CD4-positive, alpha-beta T cell treated with Interleukin-17A for 1 hour (primary cell): ENCODE results near the gene PLK3.
"Not testable (repeated sequence)": the region's sequence is repeated elsewhere in the genome, so short reads cannot be mapped to it uniquely, and the experiment has no call there.

Source experiments
- DNase-seq: peaks from one replicate; pipeline ENCODE4 v3.0.0-alpha.2; 2020

Gene PLK3

DNA sequence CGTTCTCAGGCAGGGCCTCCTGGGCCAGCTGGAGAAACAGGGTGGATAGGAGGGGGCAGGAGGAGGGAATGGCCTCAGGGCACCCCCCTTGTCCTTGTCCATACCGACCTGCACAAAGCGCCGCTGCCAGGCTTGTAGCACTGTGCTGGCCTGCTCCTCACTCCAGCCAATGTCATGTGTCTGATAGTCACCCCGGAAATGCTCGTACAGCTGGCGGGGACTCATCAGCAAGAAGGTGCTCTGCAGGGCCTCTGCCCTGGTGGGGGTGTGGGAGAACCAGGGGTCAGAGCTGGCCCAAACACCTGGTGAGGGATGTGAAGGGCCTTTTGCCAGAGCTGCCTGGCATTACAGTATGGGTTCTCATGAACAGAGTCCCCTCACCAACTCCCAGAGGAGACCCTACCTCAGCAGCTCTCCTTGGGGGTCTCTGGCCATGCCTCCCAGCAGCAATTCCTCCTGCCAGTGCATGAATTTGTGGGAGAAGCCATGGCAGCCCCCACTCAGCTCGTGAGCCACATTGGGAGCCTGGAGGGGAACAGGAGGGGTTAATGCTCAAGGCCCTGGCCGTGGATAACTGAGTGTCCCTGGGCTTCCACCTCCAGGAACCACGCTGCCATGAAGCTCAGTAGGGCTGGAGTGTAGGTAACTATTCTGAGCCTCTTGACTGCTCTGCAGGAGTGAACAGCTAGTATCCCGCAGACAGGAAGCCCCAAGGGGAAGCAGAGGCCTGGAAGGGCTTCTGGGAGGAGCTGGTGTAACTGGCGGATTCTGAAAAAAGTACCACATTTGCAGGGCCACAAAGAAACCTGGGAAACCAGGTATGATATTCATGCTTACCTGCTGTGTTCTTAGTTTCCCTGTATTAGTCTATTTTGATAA is 29.6 kb downstream of the PLK3 start:
- no peak for DNase-seq

DNA sequence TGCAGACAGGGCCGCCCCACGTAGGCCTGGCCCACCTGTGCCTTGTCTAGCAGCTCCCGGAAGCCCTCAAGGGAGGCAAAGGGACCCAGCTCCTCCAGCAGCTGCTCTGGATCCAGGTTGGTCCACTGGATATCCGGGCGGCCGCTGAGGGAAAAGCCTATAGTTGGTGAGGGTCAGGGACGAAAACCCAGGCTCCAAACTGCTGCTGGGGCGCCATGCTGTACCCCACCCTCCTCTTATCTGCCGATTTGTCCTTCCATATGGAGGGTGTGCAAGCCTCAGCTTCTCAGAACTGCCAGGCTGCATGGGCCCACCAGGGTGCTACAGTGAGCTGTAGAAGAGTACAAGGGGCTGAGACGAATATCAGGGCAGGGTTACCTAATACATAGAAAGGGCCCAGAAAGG is 30.7 kb downstream of the PLK3 start:
- no peak for DNase-seq

DNA sequence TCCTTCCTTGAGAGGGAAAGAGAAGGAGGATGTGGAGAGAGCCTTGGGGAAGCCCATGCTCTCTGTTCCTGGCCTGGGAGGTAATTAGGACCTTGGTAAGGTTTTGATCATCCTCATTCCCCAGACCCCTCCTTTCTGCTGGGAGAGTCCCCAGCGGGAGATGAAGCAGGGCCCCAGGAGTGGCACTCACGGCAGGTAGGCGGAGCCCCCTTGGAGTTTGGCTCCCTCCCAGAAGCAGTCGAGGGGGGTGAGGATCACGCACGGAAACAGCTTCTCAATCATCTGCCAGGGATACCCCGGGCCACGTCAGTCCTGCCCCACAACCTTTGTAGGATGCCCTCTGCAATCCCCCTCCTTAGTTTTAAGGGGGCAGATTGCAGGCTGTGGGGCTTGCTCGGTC is 31.3 kb downstream of the PLK3 start:
- no peak for DNase-seq

DNA sequence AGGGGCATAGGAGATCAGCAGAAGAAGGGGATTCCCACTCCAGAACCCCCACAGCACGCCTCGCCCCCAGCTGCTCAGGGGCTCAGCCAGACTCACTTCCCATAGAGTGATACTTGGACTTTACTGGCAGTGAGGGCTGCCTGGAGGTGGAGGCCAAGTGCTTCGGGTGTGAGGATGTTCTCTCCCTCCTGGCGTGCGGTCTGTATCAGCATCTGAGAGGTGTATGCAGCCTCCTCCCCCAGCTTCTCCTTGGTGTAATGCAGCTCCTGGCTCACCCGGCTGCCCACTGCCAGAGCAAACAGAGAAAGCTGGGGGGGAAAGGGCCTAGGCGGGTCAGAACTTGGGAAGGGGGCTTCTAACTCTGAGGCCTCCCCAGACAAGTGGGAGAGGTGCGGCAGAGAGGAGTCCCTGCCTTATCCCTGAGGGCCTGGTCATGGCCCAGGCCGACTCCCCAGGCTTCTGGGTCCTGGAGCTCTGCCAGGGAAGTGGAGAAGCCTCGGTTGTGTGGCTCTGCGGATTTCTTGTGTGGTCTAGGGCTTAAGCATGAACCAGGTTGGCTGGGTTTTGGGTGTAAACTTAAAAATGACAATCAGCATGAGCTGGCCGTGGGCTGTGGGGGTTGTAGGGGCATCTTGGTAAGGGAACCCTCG is 32.0 kb downstream of the PLK3 start:
- no peak for DNase-seq

DNA sequence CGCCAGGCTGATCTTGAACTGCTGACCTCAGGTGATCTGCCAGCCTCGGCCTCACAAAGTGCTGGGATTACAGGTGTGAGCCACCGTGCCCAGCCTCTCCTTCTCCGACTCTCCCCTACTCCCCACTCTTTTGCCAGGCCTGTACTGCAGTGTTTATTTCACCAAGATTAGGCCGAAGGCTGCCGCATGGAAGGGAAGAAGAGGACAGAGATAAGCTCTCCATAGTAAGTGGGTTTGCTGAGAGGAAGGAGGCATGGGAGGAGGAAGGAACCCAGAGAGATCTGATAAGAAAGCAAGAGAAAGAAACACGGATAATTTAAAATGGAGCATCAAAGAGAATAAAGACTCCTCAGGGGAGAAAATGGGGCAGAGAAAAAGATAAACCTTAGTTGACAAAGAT is 34.2 kb downstream of the PLK3 start:
- DNase-seq: no peak

DNA sequence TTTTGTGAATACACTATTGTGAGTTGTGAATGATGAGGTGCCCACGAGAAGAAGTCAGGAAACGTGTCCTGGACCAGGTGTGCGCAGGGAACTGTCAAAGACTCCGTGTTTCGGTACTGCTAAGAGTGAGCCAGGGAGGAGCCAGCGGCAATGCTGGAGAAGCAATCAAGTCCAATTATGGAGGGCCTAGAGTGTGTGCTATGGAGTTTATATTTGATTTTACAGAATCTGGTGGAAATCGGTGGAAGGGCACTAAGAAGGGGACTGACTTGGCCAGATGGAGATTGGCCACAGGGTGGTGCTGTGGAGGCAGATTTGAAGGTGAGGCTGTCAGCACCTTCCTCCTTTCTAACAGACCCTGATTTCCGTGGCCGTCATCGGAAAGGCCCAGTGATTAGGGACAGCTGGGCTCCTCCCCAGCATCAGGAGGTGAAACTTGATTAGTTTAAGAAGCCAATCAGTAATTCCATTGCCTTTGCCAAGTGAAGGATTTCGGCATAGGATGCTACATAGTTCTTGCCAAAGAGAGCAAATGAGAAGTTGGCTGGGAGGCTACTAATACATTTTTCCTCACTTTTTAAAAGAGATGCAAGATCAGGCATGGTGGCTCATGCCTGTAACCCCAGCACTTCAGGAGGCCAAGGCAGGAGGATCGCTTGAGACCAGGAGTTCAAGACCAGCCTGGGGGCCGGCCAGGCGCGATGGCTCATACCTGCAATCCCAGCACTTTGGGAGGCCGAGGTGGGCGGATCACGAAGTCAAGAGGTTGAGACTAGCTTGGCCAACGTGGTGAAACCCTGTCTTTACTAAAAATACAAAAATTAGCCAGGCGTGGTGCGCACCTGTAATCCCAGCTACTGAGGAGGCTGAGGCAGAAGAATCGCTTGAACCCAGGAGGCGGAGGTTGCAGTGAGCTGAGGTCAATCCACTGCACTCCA is 35.8 kb downstream of the PLK3 start:
- DNase-seq: peak; percentile 87

DNA sequence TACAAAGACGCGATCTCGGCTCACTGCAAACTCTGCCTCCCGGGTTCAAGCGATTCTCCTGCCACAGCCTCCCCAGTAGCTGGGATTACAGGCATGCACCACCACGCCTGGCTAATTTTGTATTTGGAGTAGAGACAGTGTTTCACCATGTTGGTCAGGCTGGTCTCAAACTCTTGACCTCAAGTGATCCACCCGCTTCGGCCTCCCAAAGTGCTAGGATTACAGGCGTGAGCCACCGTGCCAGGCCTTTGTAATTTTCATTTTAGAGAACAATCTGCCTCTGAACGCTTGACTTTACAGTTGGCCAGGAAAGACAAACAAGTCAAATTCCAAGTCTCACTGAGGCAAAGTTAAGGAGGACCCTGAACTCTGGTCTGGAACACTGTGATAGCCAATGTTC is 38.1 kb downstream of the PLK3 start:
- not testable (repeated sequence) for DNase-seq

DNA sequence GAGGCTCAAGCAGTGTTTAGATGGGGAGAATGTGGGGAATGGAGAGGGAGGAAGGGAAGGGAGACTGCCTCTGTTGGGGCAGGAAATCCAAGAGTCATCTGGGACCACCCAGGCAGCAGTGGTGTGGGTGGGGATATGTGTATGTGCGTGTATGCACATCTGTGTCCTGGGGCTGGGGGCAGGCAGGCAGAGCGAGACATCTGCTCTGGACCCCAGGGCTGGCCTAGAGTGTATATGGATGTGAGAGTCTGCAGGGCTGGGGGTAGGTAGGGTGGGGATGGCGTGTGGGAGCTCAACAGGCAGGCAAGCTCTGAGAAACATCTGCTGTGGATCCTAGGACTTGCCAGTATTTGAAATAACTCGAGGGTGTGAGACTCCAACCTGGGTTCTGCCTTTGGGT is 39.4 kb downstream of the PLK3 start:
- no peak for DNase-seq

DNA sequence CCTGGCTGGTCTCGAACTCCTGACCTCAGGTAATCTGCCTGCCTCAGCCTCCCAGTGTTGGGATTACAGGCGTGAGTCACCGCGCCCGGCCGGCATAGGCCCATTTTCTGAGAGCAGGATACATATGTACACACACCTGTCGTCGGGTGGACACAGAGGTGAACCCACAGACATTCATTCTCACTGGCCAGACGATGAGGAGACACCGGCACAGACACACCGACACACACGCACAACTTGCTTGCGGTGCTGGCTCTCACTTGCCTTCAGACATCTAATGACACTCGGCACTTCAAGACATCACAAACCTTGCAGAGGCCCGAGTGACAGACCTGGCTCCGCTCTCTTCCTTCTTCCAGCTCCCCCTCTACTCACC is 42.3 kb downstream of the PLK3 start:
- DNase-seq: no peak

DNA sequence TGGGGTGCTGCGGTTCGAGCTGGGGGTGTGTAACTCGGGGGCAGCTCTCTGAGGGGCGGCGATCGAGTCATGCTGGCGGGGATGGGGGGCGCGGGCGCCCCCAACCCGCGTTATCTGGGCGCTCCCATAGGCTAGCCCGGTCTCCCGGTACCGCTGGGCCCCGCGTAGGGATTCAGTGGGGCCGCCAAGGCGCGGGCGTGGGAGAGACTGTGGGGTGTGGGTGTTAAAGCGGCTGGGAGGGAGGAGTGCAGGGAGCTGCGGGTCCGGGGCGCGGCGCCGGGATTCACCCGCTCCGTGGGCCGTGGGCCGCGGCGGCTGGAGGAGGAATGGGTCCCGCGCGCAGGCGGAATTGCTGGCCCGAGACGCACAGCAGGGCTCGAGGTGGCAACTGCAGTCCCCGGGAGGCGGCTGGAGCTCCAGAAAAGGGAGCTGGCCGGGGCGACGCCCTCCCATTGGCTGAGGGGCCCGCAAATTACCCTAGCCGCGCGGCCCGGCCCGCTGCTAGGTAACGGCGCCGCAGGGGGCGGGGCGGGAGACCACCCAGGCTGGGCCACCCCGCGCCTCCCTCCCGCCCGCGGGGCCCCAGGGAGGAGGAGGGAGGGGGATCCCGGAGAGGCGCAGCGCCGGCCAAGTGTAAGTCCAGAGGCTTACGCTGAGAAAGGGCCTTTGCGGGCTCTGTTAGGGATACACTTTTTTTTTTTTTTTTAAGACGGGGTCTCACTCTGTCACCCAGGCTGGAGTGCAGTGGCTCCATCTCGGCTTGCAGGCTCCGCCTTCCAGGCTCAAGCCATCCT is 42.9 kb downstream of the PLK3 start, which contains the start of gene PTCH2:
Gene PTCH2, minus strand, starts transcription at position 392 of the 794 bp plus-strand sequence. Its CDS starts 321 bp downstream, at position 71.
- DNase-seq: peak; percentile 23

DNA sequence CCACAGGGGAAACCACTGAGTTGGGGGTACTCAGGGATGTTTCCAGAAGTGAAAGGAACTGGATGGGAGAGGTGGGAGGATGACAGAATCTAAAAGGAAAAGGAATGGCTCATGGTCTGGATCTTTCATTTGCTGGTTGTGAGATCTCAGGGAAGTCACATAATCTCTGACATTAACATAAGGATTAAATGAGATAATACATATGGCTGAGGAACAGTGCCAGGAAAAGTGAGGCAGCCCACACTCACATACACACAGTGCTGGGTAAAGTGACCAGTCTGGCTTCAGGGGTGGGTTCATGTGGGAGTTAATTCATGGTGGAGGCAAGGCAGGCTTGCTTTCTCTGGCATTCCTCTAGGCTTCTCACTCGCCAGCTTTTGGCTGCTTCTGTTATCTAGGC is 46.8 kb downstream of the PLK3 start:
- no peak for DNase-seq

DNA sequence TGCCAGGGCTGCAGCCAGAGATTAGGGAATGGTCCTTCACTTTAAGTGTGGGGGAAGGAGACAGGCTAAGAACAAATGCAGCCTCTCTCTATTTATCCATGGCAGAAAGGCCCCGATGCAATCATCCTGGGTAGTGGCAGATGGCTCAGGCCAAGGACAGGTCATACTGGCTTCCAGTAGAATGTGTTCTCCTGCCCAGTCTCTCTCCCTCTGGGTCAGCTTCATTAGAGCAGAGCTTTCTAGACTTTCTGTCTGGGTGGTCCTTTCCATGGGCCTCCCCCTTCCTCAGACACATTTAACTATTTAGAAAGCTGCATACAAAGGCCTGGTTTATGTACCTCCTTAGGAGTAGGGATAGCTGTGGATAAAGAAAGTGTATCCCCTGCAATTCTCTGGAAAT is 47.7 kb downstream of the PLK3 start:
- no peak for DNase-seq

DNA sequence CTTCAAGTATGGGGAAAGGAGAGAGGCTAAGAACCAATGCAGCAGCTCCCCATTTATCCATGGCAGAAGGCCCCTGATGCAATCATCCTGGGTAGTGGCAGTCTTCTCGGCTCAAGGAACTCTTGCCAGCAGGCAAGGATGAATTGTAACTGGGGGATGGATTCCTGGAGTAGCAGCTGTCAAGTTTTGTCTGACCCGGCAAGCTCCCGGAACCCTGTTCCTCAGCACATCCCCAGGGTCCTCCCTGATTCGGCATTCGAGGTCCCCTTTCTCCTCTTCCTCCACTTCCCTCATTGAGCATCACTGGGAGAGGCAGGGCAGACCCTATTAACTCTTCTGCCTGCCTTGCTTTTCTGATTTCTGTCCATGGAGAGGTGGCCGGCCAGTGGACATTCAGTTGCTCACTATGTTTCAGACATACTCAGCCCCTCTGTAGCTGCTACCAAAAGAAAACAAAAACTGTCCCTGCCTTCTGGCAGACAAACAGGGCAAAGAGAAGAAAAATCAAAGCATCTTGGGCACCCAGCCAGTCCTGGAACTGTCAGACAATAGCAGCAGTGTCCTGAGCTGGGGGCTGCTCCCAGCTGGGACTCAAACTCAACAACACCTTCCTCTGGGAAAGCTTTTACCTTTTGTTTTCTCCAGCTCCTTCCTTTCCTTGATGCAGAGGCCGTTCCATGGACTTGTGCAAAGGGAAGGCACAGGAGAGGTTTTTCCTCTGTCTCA is 48.4 kb downstream of the PLK3 start:
- DNase-seq: no peak

DNA sequence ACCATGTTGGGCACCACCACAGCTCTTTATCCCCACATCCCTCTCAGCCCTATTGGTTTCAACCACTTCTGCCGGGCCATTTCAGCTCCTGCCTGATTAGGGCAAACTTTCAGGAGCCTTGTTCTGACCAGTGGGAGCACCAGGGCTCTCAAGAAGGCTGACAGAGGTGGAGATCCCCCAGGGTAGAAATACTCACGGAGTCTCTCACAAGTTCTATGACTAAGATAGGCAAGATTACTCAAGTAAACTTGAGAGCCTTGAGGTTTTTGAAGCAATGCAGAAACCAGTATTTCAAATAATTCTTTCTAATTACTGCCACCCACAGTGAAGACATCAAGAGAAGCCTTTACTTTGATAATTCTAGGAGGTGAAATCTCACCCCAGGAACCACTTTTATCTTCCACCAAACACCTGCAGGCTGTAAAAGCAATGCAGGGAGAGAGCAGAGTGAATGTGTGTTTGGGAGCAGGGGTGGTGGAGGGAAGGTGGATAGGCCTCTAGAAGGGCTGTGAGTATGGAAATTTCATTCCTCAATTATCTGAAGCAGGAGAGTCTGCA is 49.5 kb downstream of the PLK3 start:
- no peak for DNase-seq

DNA sequence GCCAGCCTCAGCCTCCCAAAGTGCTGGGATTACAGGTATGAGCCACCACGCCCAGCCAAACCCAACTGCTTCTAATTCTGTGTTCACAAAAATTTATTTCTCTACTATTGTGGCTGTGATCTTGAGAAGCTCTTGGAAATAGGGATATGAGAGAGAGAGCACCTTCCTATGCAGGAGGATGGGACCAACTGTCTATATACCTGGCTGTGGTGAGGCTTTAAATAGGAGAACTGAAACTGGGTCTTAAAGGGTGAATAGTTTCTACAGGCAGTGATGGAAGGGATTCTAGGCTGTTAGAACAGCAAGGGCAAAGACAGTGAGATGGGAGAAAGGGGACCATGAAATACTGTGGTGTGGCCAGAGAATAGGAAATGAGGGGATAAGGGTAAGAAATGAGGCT is 51.1 kb downstream of the PLK3 start:
- DNase-seq: no peak

DNA sequence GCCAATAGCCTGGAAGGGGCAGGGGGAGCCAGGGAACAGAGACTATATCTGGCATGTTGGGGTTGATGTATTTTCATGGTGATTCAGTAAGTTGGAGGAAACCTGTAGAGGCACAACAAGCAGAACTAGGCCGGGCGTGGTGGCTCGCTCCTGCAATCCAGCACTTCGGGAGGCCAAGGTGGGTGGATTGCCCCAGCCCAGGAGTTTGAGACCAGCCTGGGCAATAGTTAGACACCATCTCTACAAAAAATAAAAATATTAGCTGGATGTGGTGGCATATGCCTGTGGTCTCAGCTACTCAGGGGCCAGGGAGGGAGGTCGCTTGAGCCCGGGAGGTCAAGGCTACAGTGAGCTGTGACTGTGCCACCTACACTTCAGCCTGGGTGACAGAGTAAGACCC is 53.0 kb downstream of the PLK3 start:
- DNase-seq: no peak

DNA sequence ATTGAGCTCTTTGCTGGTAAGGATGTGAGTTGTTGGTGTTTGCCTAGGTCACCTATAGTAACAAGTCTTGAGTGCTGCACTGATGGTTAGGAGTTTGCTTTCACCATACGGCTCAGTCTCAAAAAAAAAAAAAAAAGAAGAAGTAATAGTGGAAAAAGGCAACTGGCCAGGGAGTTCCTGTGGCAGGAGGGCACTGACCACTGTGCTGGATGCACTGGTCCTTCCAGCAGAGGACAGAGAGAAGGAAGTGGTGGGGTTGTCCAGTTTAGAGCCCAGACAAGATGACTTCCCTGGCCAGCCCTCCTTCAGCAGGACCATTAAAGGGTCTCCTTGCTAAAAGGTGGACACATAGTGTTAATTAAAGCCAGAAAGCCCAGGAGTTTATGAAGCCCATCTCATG is 54.8 kb downstream of the PLK3 start:
- DNase-seq: no peak
